Keratinocyte (primary cell): ENCODE measurements around the gene NSG1.

Experiments used
- CTCF ChIP-seq, 3 experiments: IDR thresholded peaks in 1 of 3; conservative IDR thresholded peaks in 1 of 3; optimal IDR thresholded peaks in 1 of 3; 2 replicates in 2 of 3; 3 replicates in 1 of 3; pipeline versions ENCODE3 to v1.5.1; 2011; ENCODE audit warnings: low read length in 3 of 3, mild to moderate bottlenecking in 3 of 3, moderate library complexity in 2 of 3, control low read depth in 1 of 3, inconsistent platforms in 1 of 3; ENCODE audit not compliant: insufficient read depth in 2 of 3; ENCODE audit errors: extremely low read depth in 1 of 3
- EZH2 ChIP-seq: IDR thresholded peaks from one replicate; pipeline ENCODE4 v1.6.1; 2012; ENCODE audit warnings: inconsistent platforms, mild to moderate bottlenecking, low read length, moderate library complexity

- no peak for TF ChIP-seq CTCF (optimal IDR thresholded peaks at IDR 0.05 in 1 of 3, IDR thresholded peaks at IDR 0.05 in 1 of 3, conservative IDR thresholded peaks at IDR 0.05 in 1 of 3; ENCODE audit: extremely low read depth in 1 of 3, insufficient read depth in 2 of 3, low read length in 3 of 3)
- no peak for TF ChIP-seq EZH2
These were observed at the start of gene NSG1 for GRCh38 chr4:4386736-4387392.
